Left lung (tissue), 14 donors: ENCODE measurements around the gene MBTPS1. TPM values are rescaled to one million over a fixed set of nuclear protein-coding genes. Genes with fewer than 3 reads are reported as not detected.

Experiments
- ATAC-seq: fragments of 200-7000 bp; cut with Tn5 transposase; one replicate; pipeline ENCODE4 v1.9.1; 2020; ENCODE audit warnings: moderate library complexity
- DNase-seq, 4 donors: peaks; one replicate each; pipeline ENCODE4 v3.0.0-alpha.2; 2013 to 2020
- H3K27ac ChIP-seq, 2 donors: fragments of 200-600 bp; sonication (generic) in 1 of 2; one replicate each; pipeline versions ENCODE4 v1.5.0 to v1.8.0; 2020 to 2021
- H3K27me3 ChIP-seq, 2 donors: fragments of 200-600 bp; sonication (generic) in 1 of 2; one replicate each; pipeline versions ENCODE4 v1.5.0 to v1.8.0; 2020 to 2021
- H3K36me3 ChIP-seq, 2 donors: fragments of 200-600 bp; sonication (generic) in 1 of 2; one replicate each; pipeline versions ENCODE4 v1.5.0 to v1.8.0; 2020 to 2021
- H3K4me1 ChIP-seq, 2 donors: fragments of 200-600 bp; one replicate each; pipeline ENCODE4 v1.8.0; 2021
- H3K4me3 ChIP-seq, 2 donors: fragments of 200-600 bp; sonication (generic) in 1 of 2; one replicate each; pipeline versions ENCODE4 v1.5.0 to v1.8.0; 2020 to 2021; ENCODE audit warnings: mild to moderate bottlenecking in 1 of 2
- H3K9me3 ChIP-seq, 2 donors: fragments of 200-600 bp; sonication (generic) in 1 of 2; one replicate each; pipeline versions ENCODE4 v1.5.0 to v1.8.0; 2020 to 2021
- CTCF ChIP-seq, 2 donors: fragments of 200-600 bp; sonication (generic) in 1 of 2; IDR thresholded peaks; one replicate each; pipeline versions ENCODE4 v1.5.0 to v1.8.0; 2021; ENCODE audit warnings: antibody characterized with exemption in 2 of 2
- intact Hi-C, 2 donors: fragments of 100-400 bp; cut with DNase I; formaldehyde crosslinking; loops; one replicate each; pipeline versions ENCODE4 v1.11.2 to v1.14.2; 2022
- long read RNA-seq, 12 donors: library from polyadenylated mRNA in 2 of 12; unstranded in 2 of 12; transcript quantifications; one replicate each; pipeline ENCODE4 v2.0.0 and lab custom pipeline, GENCODE V29; 2019 to 2026
- polyA plus RNA-seq, 6 donors: library from polyadenylated mRNA; unstranded; fragments of 120-200 nt; gene quantifications; one replicate each; pipeline ENCODE4 v1.2.1, GENCODE V29; 2013; ENCODE audit not compliant: insufficient read length in 6 of 6
- total RNA-seq, 2 donors: library from RNA; stranded (reverse); fragmentation: NEBNext Ultra II Directional; extraction: Animal tissue kit (Norgen Biotek cat#: 25700); gene quantifications; one replicate each; pipeline ENCODE4 v1.2.1, GENCODE V29; 2021
- donor health status: DM: no; HTN: yes; CAD: no.
- donor health status: DM: no; HTN: no; CAD: no.

MBTPS1 gene
- total RNA-seq (100 to 1,000 TPM in 1 of 2 donors, 10 to 100 TPM in 1; 86.4 to 102 TPM), polyA plus RNA-seq (100 to 1,000 TPM; 107 to 121 (median 119) TPM)
- long read RNA-seq, donor 1, full-length matches to known transcripts = 12 of 77 reads
- long read RNA-seq, donor 1, partial matches to known transcripts = 65 of 77 reads
- long read RNA-seq, donor 1, other reads (novel, unspliced or antisense) = 0 of 77 reads
- long read RNA-seq, donor 2, full-length matches to known transcripts = 10 of 22 reads
- long read RNA-seq, donor 2, partial matches to known transcripts = 12 of 22 reads
- long read RNA-seq, donor 2, other reads (novel, unspliced or antisense) = 0 of 22 reads
- long read RNA-seq, donor 3, full-length matches to known transcripts = 13 of 38 reads
- long read RNA-seq, donor 3, partial matches to known transcripts = 25 of 38 reads
- long read RNA-seq, donor 3, other reads (novel, unspliced or antisense) = 0 of 38 reads
- long read RNA-seq, donor 4, full-length matches to known transcripts = 3 of 9 reads
- long read RNA-seq, donor 4, partial matches to known transcripts = 6 of 9 reads
- long read RNA-seq, donor 4, other reads (novel, unspliced or antisense) = 0 of 9 reads
- long read RNA-seq, donor 5, full-length matches to known transcripts = 11 of 79 reads
- long read RNA-seq, donor 5, partial matches to known transcripts = 68 of 79 reads
- long read RNA-seq, donor 5, other reads (novel, unspliced or antisense) = 0 of 79 reads
- long read RNA-seq, donor 6, full-length matches to known transcripts = 9 of 9 reads
- long read RNA-seq, donor 6, partial matches to known transcripts = 0 of 9 reads
- long read RNA-seq, donor 6, other reads (novel, unspliced or antisense) = 0 of 9 reads
- long read RNA-seq, donor 7, full-length matches to known transcripts = 9 of 9 reads
- long read RNA-seq, donor 7, partial matches to known transcripts = 0 of 9 reads
- long read RNA-seq, donor 7, other reads (novel, unspliced or antisense) = 0 of 9 reads
- long read RNA-seq, donor 8, full-length matches to known transcripts = 14 of 43 reads
- long read RNA-seq, donor 8, partial matches to known transcripts = 29 of 43 reads
- long read RNA-seq, donor 8, other reads (novel, unspliced or antisense) = 0 of 43 reads
- long read RNA-seq, donor 9 = 0 reads
- long read RNA-seq, donor 10, partial matches to known transcripts = 4 of 4 reads
- long read RNA-seq, donor 10, other reads (novel, unspliced or antisense) = 0 of 4 reads
- long read RNA-seq, donor 11 = 0 reads
- long read RNA-seq, donor 12, full-length matches to known transcripts = 9 of 60 reads
- long read RNA-seq, donor 12, partial matches to known transcripts = 44 of 60 reads
- long read RNA-seq, donor 12, other reads (novel, unspliced or antisense) = 7 of 60 reads

GRCh38 chr16:84116720-84117493 is at the start of gene MBTPS1:
MBTPS1 (minus strand) TSS chr16:84116942; CDS start chr16:84101783, 15,159 bp downstream.
- TF ChIP-seq CTCF (IDR thresholded peaks at IDR 0.05) = no peak

DNA sequence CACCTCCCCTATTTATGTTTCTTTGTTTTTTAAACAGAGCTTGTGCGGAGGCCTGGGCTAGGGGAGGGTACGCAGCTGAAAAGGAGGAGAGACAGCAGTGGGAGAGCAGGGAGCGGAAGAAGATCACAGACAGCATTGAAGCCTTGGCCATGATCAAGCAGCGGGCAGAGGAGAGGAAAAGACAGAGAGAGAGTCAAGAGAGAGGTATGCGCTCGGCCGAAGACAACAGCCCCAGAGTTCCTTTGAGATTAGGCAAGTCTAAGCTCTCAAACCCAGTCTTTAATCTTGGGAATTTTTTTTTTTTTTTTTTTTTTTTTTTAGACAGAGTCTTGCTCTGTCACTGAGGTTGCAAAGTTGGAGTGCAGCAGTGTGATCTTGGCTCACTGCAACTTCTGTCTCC is 49.0 kb upstream of the MBTPS1 start:
- peaks cover 0 to 38% of the 10 kb centered on the region in 2 donors for H3K27me3 ChIP-seq
- no peaks in the 10 kb centered on the region for H3K4me1 ChIP-seq
- H3K4me3 ChIP-seq = no peak overlapping the region
- TF ChIP-seq CTCF (IDR thresholded peaks at IDR 0.05) = no peak
- H3K27ac ChIP-seq = no peak overlapping the region
- ATAC-seq = no peak
- intact Hi-C loops = no loop called here
- H3K36me3 ChIP-seq = no peaks in the 10 kb centered on the region
- no peak for DNase-seq
- H3K9me3 ChIP-seq = no peaks in the 10 kb centered on the region

More at GRCh38 chr16:84116720-84117493, at the start of gene MBTPS1:
- Histone ChIP-seq H3K27me3 (no peaks in the 10 kb centered on the region), H3K36me3 (no peaks in the 10 kb centered on the region), H3K4me1 (peaks cover 8 to 42% of the 10 kb centered on the region in 2 donors), H3K27ac (peak within 1 kb of the TSS; percentile 90 to 92), H3K4me3 (peak within 1 kb of the TSS; percentile 91 to 99), H3K9me3 (no peaks in the 10 kb centered on the region)
- peak; percentile 98 to 100 (median 98) for DNase-seq
- intact Hi-C loops = no loop called here
- peak; percentile 98 for ATAC-seq

GRCh38 chr16:84161801-84162200 is 45.1 kb upstream of the MBTPS1 start:
- Histone ChIP-seq H3K27me3 (peaks cover 0 to 52% of the 10 kb centered on the region in 2 donors), H3K9me3 (no peaks in the 10 kb centered on the region), H3K4me3 (no peak overlapping the region), H3K36me3 (no peaks in the 10 kb centered on the region), H3K27ac (no peak overlapping the region), H3K4me1 (no peaks in the 10 kb centered on the region)
- no peak for DNase-seq
- ATAC-seq = no peak
- intact Hi-C loops = no loop called here
- TF ChIP-seq CTCF (IDR thresholded peaks at IDR 0.05) = no peak

GRCh38 chr16:84161037-84161436 is 44.3 kb upstream of the MBTPS1 start:
- Histone ChIP-seq H3K36me3 (no peaks in the 10 kb centered on the region), H3K9me3 (no peaks in the 10 kb centered on the region), H3K4me1 (no peaks in the 10 kb centered on the region), H3K27me3 (peaks cover 0 to 46% of the 10 kb centered on the region in 2 donors), H3K27ac (no peak overlapping the region), H3K4me3 (no peak overlapping the region)
- no peak for ATAC-seq
- DNase-seq = no peak
- intact Hi-C loops = no loop called here
- TF ChIP-seq CTCF (IDR thresholded peaks at IDR 0.05) = no peak
